ENCODE data around the gene HIVEP1. TPM values are rescaled to one million over a fixed set of nuclear protein-coding genes. Genes with fewer than 3 reads are reported as not detected.

HIVEP1 gene
- total RNA-seq, 1 donor = 21.8 TPM

GRCh38 chr6:12084681-12085080 lies 72.6 kb downstream of the HIVEP1 start:
- no peak for TF ChIP-seq CTCF (IDR thresholded peaks at IDR 0.05; ENCODE audit: insufficient read depth, low read length)
- H3K4me3 ChIP-seq (ENCODE audit: low read depth, low read length) = no peak overlapping the region
- no peak for DNase-seq (ENCODE audit: low read depth)

- H3K4me3 ChIP-seq (ENCODE audit: low read depth, low read length) = no peak overlapping the region
- TF ChIP-seq CTCF (IDR thresholded peaks at IDR 0.05; ENCODE audit: insufficient read depth, low read length) = no peak
- no peak for DNase-seq (ENCODE audit: low read depth)
Observed at GRCh38 chr6:12088531-12088930, 76.4 kb downstream of the HIVEP1 start.

- TF ChIP-seq CTCF (IDR thresholded peaks at IDR 0.05; ENCODE audit: insufficient read depth, low read length) = no peak
- H3K4me3 ChIP-seq (ENCODE audit: low read depth, low read length) = no peak overlapping the region
- peak; percentile 17 for DNase-seq (ENCODE audit: low read depth)
Observed at GRCh38 chr6:12090714-12091113, 78.6 kb downstream of the HIVEP1 start.

- H3K4me3 ChIP-seq (ENCODE audit: low read depth, low read length) = no peak overlapping the region
- no peak for TF ChIP-seq CTCF (IDR thresholded peaks at IDR 0.05; ENCODE audit: insufficient read depth, low read length)
- DNase-seq (ENCODE audit: low read depth) = no peak
Observed at GRCh38 chr6:12092762-12093161, 80.7 kb downstream of the HIVEP1 start.

GRCh38 chr6:12094689-12095088 lies 82.6 kb downstream of the HIVEP1 start:
- no peak for TF ChIP-seq CTCF (IDR thresholded peaks at IDR 0.05; ENCODE audit: insufficient read depth, low read length)
- H3K4me3 ChIP-seq (ENCODE audit: low read depth, low read length) = no peak overlapping the region
- DNase-seq (ENCODE audit: low read depth) = no peak

GRCh38 chr6:12096342-12096741 lies 84.2 kb downstream of the HIVEP1 start:
- TF ChIP-seq CTCF (IDR thresholded peaks at IDR 0.05; ENCODE audit: insufficient read depth, low read length) = no peak
- no peak overlapping the region for H3K4me3 ChIP-seq (ENCODE audit: low read depth, low read length)
- no peak for DNase-seq (ENCODE audit: low read depth)

GRCh38 chr6:12097791-12098190 lies 85.7 kb downstream of the HIVEP1 start:
- peak; percentile 17 for DNase-seq (ENCODE audit: low read depth)
- TF ChIP-seq CTCF (IDR thresholded peaks at IDR 0.05; ENCODE audit: insufficient read depth, low read length) = no peak

More at GRCh38 chr6:12097791-12098190, 85.7 kb downstream of the HIVEP1 start:
- H3K4me3 ChIP-seq (ENCODE audit: low read depth, low read length) = no peak overlapping the region
